Smooth muscle cell (in vitro differentiated cells): ENCODE results near the gene NACC1. TPM values are rescaled to one million over a fixed set of nuclear protein-coding genes. Genes with fewer than 3 reads are reported as not detected.

ENCODE experiments used
- DNase-seq: peaks from one replicate; lab custom pipeline; 2025; ENCODE audit not compliant: unreplicated experiment; lab: John Stamatoyannopoulos, UW
- H2AFZ ChIP-seq: fragments of 200-600 bp; sonication (generic); 2 replicates; pipeline ENCODE4 v1.6.0; 2016; ENCODE audit warnings: antibody characterized with exemption, low read depth, mild to moderate bottlenecking
- H3F3A ChIP-seq: fragments of 200-600 bp; sonication (generic); 2 replicates; pipeline ENCODE4 v1.6.0; 2017; ENCODE audit warnings: antibody characterized with exemption, low read depth
- H3K27ac ChIP-seq: fragments of 200-600 bp; sonication (generic); 2 replicates; pipeline ENCODE4 v1.5.1; 2016; ENCODE audit warnings: low read depth, mild to moderate bottlenecking
- H3K27me3 ChIP-seq: fragments of 200-600 bp; sonication (generic); 2 replicates; pipeline ENCODE4 v1.6.1; 2016; ENCODE audit warnings: low read depth, mild to moderate bottlenecking
- H3K36me3 ChIP-seq: fragments of 200-600 bp; sonication (generic); 2 replicates; pipeline ENCODE4 v1.5.1; 2016; ENCODE audit warnings: low read depth
- H3K4me1 ChIP-seq: fragments of 200-600 bp; sonication (generic); 2 replicates; pipeline ENCODE4 v1.5.1; 2016; ENCODE audit warnings: low read depth
- H3K4me2 ChIP-seq: fragments of 200-600 bp; sonication (generic); 2 replicates; pipeline ENCODE4 v1.6.0; 2016; ENCODE audit warnings: mild to moderate bottlenecking
- H3K4me3 ChIP-seq: fragments of 200-600 bp; sonication (generic); 2 replicates; pipeline ENCODE4 v1.5.1; 2016; ENCODE audit warnings: mild to moderate bottlenecking
- H3K79me2 ChIP-seq: fragments of 200-600 bp; sonication (generic); 2 replicates; pipeline ENCODE4 v1.6.0; 2016; ENCODE audit warnings: low read depth, mild to moderate bottlenecking
- H3K9ac ChIP-seq: fragments of 200-600 bp; sonication (generic); 2 replicates; pipeline ENCODE4 v1.6.0; 2016; ENCODE audit warnings: low read depth
- H3K9me3 ChIP-seq: fragments of 200-600 bp; sonication (generic); replicated peaks from 2 replicates; pipeline ENCODE4 v1.5.1; 2016; ENCODE audit warnings: low read depth
- H4K20me1 ChIP-seq: fragments of 200-600 bp; sonication (generic); 2 replicates; pipeline ENCODE4 v1.6.0; 2016; ENCODE audit warnings: low read depth
- WGBS: methylation state at CpG from one replicate; pipeline ENCODE4 v1.1.7; 2016; ENCODE audit warnings: low lambda C conversion rate; 5-methylcytosine and 5-hydroxymethylcytosine counted together
- polyA plus RNA-seq: library from polyadenylated mRNA; unstranded; fragments of >200 nt; fragmentation: Nextera tagmentation; extraction: Ambion mirVana; gene quantifications from 2 replicates; pipeline ENCODE4 v1.2.1, GENCODE V29; 2016
- total RNA-seq: library from RNA; depleted of rRNA; stranded (reverse); fragments of >200 nt; gene quantifications from 2 replicates; pipeline ENCODE4 v1.2.3, GENCODE V29; 2014
- TF ChIP-seq, protein P1 (sequence below): fragments of 200-600 bp; sonication (generic); IDR thresholded peaks from 2 replicates; pipeline ENCODE4 v1.5.1; 2017; ENCODE audit warnings: borderline replicate concordance, mild to moderate bottlenecking, antibody characterized with exemption; ENCODE audit not compliant: insufficient read depth, poor library complexity, severe bottlenecking

Gene NACC1
- total and polyA plus RNA-seq, 2 experiments from 2014 or later, result 9.9 to 44.6 TPM

DNA sequence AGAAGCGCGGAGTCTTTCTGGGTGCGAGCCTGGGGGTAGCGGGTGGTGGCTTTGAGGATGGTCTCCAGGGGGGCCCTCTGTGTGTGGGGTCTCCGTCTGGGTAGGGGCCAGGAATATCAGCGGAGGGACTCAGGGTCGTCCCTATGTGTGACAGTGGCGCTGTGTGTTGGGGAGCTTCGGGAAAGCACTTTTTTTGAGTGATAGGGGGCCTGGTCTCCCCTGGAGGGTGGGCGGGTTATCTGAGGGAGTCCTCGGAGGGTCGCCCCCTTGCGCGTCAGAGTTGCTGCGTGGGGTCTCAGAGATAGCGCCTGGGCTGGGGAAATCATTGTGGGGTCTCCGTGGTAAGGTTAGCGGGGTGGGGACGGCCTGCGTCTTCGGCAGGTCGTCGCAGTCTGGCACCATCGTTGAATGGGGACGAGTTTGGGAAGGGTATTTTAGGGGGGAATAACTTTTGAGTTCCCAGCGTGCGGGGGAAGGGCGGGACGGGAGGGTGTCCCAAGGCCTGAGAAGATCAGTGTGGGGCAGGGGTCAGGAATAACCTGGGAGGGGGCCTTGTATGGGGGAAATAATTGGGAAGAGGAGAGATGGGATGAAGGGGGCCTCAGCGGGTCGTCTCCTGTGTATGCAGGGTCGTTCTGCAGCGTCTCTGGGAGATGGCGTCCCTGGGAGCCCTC is 33.0 kb downstream of the NACC1 start:
- Histone ChIP-seq H4K20me1 (peaks cover 25% of the 10 kb centered on the region), H3K4me2 (peak overlapping the region; percentile 93), H3K27me3 (no peaks in the 10 kb centered on the region), H3K4me1 (peaks cover 6% of the 10 kb centered on the region), H3K9ac (peak overlapping the region; percentile 95), H3K9me3 (no peaks in the 10 kb centered on the region), H3K79me2 (peaks cover 12% of the 10 kb centered on the region), H2AFZ (no peak overlapping the region), H3K4me3 (peak overlapping the region; percentile 75), H3K27ac (peak overlapping the region; percentile 91), H3K36me3 (no peaks in the 10 kb centered on the region), H3F3A (peaks cover 17% of the 10 kb centered on the region)
- DNase-seq, result no peak
- WGBS, result 2% methylated on average over 26 of the region's 34 CpGs
- TF ChIP-seq, protein P1, sequence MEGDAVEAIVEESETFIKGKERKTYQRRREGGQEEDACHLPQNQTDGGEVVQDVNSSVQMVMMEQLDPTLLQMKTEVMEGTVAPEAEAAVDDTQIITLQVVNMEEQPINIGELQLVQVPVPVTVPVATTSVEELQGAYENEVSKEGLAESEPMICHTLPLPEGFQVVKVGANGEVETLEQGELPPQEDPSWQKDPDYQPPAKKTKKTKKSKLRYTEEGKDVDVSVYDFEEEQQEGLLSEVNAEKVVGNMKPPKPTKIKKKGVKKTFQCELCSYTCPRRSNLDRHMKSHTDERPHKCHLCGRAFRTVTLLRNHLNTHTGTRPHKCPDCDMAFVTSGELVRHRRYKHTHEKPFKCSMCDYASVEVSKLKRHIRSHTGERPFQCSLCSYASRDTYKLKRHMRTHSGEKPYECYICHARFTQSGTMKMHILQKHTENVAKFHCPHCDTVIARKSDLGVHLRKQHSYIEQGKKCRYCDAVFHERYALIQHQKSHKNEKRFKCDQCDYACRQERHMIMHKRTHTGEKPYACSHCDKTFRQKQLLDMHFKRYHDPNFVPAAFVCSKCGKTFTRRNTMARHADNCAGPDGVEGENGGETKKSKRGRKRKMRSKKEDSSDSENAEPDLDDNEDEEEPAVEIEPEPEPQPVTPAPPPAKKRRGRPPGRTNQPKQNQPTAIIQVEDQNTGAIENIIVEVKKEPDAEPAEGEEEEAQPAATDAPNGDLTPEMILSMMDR, result no peak

DNA sequence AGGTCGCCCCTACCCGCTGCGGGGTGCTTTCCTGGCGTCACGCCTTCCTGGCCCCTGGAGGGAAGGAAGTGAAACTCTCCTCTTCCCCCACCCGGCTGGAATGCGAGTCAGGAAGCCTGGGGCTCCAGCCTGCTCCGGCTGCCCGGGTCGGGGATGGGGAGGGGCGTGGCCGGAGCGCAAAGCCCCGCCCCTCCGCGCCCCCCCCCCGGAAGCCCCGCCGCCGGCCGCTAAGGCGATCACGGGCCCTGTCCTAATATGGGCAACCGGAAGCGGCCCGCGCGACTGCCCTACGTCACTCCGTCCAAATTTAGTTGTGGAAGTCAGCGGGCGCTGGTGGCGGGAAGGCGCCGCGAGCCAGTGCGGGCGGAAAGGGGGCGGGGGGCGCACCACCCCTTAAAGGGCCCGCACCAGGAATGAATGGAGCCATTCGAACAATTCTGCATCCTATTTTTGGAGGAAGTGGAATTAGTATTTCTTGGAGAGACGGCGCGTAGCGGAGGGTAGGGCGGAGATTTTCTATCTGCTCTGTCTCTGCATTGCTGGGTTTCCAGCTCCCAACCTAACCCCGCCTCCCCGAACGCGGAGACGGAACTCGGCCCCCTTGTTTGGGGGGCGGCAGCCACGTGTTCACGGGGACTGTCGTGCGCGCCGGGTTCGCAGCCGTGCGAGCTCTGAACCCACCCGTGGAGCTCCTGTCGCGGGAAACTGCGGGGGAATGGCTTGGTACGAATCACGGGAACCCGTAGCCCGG is 33.7 kb downstream of the NACC1 start:
- TF ChIP-seq, protein P1, result no peak
- H2AFZ ChIP-seq, result no peak overlapping the region
- peaks cover 10% of the 10 kb centered on the region for H3K4me1 ChIP-seq
- peak overlapping the region; percentile 94 for H3K4me2 ChIP-seq
- peaks cover 17% of the 10 kb centered on the region for H3F3A ChIP-seq
- H3K4me3 ChIP-seq, result peak overlapping the region; percentile 98
- H3K27ac ChIP-seq, result peak overlapping the region; percentile 97
- H4K20me1 ChIP-seq, result peaks cover 25% of the 10 kb centered on the region
- WGBS, result under 1% methylated on average over 60 of the region's 71 CpGs
- no peaks in the 10 kb centered on the region for H3K9me3 ChIP-seq
- H3K27me3 ChIP-seq, result no peaks in the 10 kb centered on the region
- peaks cover 12% of the 10 kb centered on the region for H3K79me2 ChIP-seq
- peak overlapping the region; percentile 99 for H3K9ac ChIP-seq
- H3K36me3 ChIP-seq, result no peaks in the 10 kb centered on the region
- DNase-seq, result peak; percentile 90

DNA sequence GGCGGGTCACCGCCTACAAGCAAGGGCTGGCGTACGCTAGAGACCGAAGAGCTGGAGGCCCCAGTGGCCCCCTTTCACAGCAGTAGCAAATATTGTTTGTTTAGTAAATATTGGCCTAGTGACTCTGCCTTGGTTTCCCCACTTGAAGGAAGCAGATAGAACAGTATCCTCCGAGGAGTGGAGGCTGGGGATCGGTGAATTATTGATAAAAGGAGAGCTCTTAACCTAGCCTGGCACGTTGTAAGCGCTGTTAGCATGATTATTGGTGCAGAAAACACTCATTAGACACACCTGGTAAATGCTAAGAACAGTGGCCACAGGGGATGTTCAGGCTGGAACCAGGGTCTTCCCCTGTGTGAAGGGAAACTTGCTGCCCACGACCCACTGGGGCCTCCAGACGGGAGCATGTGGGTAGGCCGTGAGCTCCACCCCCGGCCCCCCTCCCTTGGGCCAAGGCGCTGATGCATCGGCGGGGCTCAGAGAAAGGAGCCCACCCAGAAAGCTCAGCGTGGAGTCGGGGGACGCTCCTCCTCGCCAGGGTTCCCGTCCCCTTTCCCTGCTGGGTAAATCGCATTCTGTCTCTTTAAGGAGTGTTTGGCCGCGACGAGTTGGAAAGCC is 34.4 kb downstream of the NACC1 start:
- TF ChIP-seq, protein P1, result no peak
- no peaks in the 10 kb centered on the region for H3K27me3 ChIP-seq
- no peak for DNase-seq
- H2AFZ ChIP-seq, result no peak overlapping the region
- peak overlapping the region; percentile 94 for H3K4me2 ChIP-seq
- H3K4me3 ChIP-seq, result peak overlapping the region; percentile 98
- no peaks in the 10 kb centered on the region for H3K9me3 ChIP-seq
- peaks cover 17% of the 10 kb centered on the region for H3F3A ChIP-seq
- H3K9ac ChIP-seq, result peak overlapping the region; percentile 99
- WGBS, result under 1% methylated on average over 25 of the region's 25 CpGs
- H3K27ac ChIP-seq, result peak overlapping the region; percentile 97
- H3K79me2 ChIP-seq, result peaks cover 12% of the 10 kb centered on the region
- no peaks in the 10 kb centered on the region for H3K36me3 ChIP-seq
- peaks cover 25% of the 10 kb centered on the region for H4K20me1 ChIP-seq
- H3K4me1 ChIP-seq, result peaks cover 10% of the 10 kb centered on the region
